NCI-H2227 (cell line): ENCODE results near the gene ATL2.
"Not testable (repeated sequence)": the region's sequence is repeated elsewhere in the genome, so short reads cannot be mapped to it uniquely, and the experiment has no call there.

ENCODE experiments used
- DNase-seq: peaks from one replicate; lab custom pipeline; 2025; ENCODE audit not compliant: unreplicated experiment; lab: John Stamatoyannopoulos, UW

The ATL2 gene

DNA sequence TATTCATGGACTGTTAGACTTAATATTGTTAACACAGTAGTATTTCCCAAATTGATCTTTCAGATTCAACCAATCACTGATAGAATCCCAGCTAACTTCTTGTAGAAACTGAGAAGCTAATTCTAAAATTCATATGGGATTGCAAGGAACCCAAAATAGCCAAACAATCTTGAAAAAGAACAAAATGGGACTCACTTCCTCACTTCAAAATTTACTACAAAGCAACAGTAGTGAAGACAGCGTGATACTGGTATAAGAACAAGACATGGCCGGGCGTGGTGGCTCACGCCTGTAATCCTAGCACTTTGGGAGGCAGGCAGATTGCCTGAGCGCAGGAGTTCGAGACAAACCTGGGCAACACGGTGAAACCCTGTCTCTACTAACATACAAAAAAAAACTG lies 46.3 kb downstream of the ATL2 start:
- no peak for DNase-seq

DNA sequence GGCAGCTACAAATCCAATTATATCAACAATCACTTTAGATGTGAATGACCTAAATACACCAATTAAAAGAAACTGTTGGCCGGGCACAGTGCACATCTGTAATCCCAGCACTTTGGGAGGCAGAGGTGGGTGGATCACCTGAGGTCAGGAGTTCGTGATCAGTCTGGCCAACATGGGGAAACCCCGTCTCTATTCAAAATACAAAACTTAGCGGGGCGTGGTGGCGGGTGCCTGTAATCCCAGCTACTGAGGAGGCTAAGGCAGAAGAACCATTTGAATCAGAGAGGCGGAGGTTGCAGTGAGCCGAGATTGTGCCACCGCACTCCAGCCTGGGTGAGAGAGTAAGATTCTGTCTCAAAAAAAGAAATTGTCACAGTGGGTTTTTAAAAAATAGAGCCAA lies 49.5 kb downstream of the ATL2 start:
- DNase-seq, result no peak

- DNase-seq, result no peak
Measured at GRCh38 chr2:38323623-38324022, 53.5 kb downstream of the ATL2 start.

GRCh38 chr2:38322224-38322914 lies 54.7 kb downstream of the ATL2 start:
- no peak for DNase-seq

- DNase-seq, result not testable (repeated sequence)
Measured at GRCh38 chr2:38319240-38319639, 57.8 kb downstream of the ATL2 start.

DNA sequence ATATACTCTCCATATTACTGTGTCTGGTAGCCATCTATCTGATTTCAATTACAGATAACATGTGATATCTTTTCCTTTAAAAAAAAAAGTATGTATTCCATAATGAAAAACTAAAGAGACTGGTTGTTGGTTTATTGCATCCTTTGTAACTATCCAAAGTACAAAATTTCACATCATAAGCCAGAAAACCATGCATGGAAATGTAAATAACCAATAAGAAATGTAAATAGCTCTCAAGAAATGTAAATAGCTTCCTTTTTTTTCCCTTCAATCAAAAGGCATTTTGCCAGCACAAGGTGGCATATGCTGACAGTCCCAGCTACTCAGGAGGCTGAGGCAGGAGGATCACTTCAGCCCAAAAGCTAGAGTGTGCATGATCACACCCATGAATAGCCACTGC lies 59.3 kb downstream of the ATL2 start:
- DNase-seq, result no peak

DNA sequence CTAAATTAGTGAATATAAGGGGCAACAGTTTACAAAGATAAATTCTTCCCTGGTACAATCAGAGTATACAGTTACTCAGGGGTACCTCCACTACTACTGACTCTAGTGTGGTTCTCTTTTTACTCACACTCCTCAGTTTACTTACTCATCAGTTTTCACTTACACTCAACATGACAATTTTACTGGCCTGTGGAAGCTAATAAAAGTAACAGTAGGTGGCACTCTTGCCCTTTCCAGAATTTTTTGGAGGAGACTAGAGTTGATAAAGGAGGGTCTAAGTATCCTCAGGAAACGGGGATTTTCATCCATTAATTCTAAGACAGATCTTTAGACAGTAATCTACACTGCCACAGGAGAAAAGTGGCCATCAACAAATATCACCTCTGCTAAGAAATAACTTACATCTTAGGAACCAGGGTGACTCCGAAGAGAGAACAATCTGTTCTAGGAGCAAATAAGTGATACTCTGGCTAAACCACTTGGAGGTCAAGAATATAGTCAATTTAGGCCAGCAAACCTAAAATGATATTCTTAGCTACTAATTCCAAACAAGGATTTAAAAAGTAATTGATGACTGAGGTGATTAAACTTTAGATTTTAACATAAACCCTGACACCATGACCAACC lies 61.3 kb downstream of the ATL2 start:
- peak; percentile 72 for DNase-seq

DNA sequence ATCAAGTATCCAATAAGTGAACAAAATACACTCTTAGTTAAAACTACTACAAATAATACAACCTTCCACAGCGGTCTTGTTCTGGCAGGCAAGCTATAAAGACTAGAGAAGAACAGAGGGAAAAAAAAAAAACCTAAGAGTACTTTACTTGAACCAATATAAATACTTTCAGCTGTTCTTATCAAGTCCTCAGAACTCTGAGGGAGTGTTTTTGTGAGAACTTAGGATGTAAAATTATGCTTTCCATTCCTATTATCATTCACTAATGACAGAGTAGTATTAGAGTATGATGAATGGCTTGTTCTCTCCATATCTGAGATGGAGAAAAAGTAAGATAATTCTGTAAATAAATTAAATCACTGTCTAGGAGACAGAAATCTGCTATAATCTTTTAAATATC lies 68.3 kb downstream of the ATL2 start:
- no peak for DNase-seq

- DNase-seq, result no peak
Measured at GRCh38 chr2:38301969-38302702, 74.9 kb downstream of the ATL2 start.

DNA sequence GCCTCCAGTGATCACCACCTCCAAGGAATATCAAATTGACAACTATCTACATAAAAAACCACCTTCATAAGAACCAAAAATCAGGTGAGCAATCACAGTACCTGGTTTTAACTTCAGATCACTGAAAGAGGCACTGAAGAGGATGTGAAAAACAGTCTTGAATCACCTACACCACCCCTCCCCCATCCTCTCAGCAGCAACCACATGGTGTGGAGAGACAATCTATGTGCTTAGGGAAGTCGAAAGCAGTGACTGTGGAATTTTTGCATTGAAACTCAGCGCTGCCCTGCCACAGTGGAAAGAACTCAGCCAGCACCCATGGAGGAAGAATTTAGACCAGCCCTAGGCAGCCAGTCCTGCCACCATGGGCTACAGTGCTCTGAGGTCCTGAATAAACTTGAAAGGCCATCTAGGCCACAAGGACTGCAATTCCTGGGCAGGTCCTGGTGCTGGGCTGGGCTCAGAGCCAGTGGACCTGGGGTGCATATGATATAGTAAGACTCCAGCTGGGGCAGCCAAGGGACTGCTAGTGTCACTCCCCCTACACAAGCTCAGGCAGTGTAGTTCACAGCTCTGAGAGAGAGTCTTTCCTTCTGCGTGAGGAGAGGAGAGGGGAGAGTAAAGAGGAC lies 75.6 kb downstream of the ATL2 start:
- no peak for DNase-seq

DNA sequence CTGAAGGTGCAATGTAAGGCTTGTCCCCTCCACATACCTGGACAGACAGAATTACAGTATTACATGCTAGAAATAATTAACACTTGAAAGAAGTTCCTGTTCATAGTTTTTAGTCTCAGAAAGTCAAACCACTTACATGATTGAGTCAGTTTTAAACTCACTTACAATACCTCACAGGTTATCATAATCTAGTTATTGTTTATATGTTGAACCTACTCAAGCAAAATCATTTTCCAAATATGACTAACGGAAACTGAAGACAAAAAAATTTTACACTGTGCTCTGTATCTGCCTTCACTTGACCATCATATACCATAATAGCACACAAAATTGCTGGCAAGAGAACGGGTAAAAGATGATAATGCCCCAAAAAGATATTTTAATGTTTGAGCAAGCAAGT lies 78.5 kb downstream of the ATL2 start:
- no peak for DNase-seq

- DNase-seq, result no peak
Measured at GRCh38 chr2:38296197-38296780, 80.8 kb downstream of the ATL2 start.

DNA sequence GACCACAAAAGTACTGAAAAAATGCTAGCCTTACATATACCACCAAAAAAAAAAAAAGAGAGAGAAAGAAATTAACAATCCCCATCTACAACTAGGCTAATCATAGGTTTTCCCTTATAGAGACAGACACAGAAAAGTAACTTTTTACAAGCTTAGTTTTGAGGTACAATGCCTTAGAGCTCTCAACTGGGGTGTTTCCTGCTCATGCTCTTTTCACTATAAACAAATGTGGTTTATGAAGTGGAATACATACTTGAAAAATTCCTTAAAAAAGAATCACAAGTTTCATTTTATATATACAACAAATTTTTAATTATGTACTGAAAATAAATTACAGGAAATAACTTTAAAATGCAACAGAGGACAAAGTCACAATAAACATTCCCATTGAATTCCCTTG lies 82.5 kb downstream of the ATL2 start:
- no peak for DNase-seq

DNA sequence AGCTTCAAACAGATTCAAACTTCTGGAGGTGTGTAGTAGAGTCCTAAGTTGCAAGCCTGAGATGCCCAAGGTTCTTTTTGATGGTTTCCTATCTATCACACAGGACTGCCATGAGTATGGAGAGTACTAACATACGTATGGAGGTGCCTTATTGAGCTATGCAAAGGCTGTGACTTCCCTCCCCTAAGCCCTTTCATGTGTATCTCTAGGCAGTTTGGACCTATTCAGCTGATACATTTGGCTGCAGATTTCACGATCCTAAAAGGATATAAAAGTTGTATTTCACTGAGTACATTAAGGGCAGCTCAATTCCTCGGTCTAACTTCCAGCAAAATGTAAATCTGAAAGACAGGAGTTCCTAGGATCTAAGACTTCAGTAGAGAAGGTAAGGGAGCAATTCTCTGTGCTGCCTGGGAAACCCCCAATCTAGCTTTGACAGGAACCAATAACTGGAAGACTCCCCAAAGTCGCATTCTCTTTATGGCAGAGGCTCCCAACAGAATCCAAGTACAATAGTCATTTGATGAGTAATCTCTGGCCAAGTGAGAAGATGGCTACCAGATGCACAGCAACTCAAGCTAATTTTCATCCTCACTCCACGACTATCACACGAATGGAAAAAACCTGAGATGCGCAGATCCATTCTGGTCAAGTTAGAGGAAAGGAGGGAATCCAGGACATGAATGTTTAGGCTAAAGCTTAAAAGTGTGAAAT lies 83.8 kb downstream of the ATL2 start:
- DNase-seq, result no peak

- DNase-seq, result no peak
Measured at GRCh38 chr2:38290332-38290731, 86.7 kb downstream of the ATL2 start.

- DNase-seq, result no peak
Measured at GRCh38 chr2:38284971-38285370, 92.1 kb downstream of the ATL2 start.

DNA sequence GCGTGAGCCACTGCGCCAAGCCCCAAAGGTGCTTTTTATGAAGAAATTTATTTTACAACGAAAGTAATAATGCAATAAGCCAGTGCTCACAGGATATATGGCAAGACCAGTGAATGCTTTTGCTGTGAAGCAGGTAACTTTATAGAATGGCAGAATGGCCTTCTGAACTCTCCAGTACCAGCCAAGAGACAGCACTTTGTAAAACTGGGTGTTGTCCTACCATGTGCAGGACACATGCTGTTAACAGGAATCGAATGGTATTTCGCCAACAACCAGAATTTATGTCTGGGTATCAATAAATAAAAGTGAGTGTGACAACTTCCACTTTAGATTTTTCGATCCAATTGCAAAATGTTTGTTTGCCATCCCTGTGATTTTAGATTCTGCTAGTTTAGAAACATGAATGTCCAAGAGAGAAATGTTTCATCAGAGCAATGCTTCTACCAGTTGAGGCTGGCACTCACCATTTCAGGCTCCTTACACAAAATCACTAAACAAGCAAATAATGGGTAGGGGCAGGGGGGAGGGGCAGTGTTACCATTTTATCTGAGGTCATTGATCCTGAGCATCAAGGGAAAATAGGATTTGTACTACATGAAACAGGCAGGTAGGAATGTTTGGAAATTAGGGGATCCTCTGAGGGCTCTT lies 95.9 kb downstream of the ATL2 start:
- DNase-seq, result no peak

DNA sequence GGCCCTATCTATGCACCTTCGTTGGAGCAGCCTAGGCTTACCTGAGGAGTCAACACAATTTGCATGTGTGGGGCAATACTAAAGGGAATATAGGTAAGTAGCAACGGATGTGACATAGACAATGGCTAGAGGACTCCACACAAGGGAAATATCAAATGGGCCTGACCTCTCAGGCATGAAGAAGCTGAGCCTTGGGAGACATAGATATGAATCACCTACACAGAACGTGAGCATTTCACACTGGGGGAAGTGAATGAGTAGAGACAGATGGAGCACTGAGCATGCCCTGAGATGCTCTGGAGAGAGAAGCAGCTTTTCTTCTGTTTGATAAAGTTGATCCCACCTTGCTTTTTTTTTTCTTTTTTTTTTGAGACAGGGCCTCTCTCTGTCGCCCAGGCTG lies 97.9 kb downstream of the ATL2 start:
- no peak for DNase-seq

DNA sequence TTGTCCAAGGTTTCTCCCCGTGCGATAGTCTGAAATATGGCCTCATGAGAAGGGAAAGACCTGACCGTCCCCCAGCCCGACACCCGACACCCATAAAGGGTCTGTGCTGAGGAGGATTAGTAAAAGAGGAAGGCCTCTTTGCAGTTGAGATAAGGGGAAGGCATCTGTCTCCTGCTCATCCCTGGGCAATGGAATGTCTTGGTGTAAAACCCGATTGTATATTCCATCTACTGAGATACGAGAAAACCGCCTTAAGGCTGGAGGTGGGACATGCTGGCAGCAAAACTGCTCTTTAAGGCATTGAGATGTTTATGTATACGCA lies 99.0 kb downstream of the ATL2 start:
- not testable (repeated sequence) for DNase-seq

GRCh38 chr2:38277245-38278116 lies 99.6 kb downstream of the ATL2 start:
- DNase-seq, result no peak
